DMS53 (cell line): Measurements from ENCODE around the gene ARHGEF16.

ENCODE experiments used
- DNase-seq: peaks from one replicate; lab custom pipeline; 2025; lab: John Stamatoyannopoulos, UW

ARHGEF16 gene

DNA sequence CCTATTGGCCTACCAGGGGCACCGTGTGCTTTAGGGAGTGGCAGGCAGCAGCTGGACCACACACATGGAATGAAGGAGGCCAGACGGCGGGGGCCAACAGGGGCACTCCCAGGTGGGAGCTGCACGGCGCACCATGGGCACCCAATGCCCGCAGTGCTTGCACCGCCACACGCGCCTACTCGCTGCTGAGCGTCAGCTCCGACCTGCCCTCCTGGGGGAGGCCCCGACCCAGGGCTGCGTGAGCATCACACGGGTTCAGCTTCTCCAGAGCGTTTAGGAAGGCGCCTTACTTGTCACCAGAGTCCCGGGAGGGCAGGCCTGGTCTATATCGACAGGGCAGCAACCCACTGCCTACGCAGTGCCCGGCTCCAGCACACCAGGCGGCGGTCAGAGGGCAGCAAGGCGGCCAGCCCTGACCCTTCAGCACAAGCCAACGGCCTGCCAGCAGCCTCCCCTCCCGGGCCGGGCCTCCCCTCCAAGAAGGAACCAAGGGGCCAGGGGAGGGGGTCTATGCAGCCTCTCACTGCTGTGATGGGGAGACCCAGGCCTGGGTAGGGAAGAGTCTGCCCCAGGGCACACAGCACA, 64.9 kb downstream of the ARHGEF16 start:
- no peak for DNase-seq

DNA sequence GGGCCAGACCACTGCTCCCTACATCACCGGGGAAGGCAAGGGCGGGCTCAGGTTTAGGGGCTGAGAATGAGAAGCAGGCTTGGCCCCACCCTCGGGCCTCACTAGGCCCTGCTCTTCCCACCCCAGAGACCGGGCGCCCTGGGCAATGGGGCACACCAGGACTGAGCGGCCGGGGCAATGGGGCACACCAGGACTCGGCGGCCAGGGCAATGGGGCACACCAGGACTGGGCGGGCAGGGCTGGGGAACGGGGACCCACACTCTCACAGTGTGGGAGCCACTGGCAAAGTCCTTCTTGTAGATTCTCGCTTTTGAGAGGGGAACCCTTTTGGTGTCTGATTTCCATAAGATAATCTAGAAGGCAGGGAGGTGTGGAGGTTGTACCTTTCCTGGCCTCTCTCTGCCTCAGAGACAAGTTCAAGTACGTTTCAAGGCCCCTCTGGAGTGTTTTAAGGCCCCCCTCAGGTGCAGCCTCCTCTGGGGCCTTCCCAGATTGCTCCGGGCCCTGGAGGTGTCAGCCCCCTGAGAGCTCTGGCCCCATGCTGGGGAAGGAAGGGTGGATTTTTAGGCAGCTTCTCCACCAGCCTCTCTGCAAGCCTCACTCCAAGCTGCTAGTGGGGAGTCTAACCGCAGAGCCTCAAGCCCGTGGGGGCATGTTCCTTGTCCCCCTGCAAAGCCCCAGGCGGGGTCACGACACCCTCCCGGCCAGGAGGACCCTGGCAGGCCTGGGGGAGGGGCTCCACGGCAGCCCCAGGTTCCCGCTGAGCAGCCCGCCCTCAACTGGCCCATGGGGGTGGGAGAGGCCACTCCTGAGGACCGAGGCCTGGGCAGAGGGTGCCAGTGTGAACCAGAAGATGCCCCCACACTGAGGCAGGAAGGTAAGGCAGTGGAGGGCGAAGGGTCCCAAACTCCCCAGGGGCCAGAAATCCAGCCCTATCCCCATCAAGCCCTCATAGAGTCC, 66.2 kb downstream of the ARHGEF16 start:
- no peak for DNase-seq

DNA sequence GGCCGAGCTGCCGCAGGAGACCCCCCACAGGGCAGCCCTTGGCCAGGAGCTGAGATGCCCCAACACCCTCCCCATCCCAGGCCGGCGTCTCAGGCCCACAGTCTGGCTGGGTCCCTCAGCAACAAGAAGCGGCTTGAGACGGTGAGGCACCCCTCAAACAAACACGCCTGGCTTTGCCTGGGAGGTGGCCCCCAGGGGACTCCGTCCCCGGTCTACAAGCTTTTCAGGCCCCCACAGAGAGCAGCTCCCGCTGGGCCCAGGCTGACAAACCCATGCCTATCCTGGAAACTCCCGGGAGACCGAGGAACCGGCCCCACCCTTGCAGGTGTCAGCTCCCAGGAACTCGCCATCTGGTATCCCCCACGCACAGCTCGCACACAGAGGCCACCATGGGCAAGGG, 67.0 kb downstream of the ARHGEF16 start:
- no peak for DNase-seq

DNA sequence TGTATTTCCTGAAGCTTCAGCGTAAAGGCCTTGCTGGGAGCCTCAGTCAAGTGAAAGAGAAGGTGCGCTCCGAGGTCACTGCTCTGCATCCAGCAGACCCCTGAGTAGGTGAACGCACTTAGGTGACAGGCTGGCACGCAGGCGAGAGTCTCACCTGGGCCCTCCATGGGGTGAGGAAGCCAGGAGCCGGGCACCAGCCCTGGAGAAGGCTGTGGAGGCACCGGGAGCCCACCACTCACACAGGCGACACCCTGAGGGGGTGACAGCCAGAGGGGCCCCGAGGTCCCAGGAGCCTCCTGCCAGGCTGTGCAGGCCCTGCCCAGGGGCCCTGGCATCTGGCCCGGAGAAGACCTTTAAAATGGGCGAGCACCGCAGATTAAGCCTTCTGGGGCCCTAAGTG, 67.6 kb downstream of the ARHGEF16 start:
- no peak for DNase-seq

DNA sequence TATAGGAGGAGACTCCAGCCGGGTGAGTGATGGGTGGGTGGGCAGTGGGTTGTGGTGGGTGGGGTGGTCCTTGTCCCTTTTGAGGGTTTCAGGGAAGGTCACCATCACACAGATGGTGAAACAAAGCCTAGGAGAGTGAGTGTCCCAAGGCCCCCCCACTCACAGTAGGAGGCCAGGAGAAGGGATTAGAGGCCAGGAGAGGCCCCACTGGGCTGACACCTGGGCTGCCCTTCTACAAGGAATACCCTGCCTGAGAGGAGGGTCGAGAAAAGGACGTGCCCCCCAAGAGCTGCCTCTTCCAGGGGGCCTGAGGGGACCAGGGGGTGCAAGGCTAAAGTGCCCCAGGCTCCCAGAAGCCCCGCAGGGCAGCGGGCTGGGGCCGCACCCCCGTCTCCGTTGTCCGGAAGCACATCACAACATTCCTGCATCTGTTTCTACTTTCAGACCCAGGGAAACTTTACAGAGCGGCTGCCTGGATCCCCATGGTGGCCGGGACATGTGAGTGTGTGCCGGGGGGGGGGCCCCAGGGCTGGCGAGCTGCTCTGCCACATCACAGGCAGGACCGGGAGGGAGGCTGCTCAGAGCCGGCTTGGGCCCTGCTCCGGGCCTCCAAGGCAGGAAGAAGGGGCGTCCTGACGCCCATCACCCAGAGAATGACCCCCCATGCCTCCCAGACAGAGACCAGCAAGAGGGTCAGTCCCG, 68.2 kb downstream of the ARHGEF16 start:
- no peak for DNase-seq

DNA sequence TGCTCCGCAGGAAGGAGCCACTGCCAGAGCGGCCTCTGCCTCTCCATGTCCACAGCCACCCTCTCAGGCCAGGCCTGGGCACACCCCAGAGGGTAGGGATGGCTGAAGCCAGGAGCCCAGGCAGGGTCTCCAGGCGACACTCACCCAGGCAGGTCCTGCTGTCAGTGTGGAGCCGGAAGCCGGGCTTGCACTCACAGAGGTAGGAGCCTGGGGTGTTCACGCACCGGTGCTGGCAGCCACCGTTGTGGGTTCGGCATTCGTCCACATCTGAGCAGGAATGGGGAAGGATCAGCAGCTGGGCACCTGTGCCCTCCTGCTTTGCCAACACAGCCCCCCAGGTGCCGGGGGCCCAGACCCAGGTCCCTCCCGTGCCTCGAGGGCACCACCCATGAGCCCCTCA, 69.5 kb downstream of the ARHGEF16 start:
- DNase-seq = no peak

DNA sequence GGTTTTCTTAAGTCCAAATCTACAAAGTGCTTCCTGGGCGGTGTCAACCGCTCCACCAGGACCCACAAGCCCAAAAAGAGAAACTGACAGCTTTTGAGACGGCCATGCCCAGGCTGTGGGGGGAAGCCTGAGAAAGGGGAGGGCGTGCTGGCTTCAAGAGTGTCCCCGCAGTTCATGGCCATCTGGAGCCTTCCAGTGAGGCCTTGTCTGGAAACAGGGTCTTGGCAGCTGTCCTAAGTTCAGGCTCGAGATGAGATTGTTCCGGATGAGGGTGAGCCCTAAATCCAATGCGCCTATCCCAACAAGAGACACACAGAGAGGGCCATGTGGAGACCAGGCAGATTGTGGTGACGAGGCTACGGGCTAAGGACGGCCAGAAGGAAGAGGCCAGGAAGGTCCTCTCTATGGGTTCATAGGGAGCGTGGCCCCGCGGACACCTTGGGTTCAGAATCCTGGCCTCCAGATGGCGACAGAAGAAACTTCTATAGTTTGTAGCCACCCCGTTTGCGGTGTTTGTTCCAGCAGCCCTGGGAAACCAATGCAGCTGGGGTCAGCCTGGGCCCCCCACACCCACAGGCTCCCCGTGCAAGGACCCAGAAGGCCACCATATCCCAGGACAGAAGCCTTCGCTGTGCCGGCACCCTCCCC, 70.2 kb downstream of the ARHGEF16 start:
- no peak for DNase-seq

DNA sequence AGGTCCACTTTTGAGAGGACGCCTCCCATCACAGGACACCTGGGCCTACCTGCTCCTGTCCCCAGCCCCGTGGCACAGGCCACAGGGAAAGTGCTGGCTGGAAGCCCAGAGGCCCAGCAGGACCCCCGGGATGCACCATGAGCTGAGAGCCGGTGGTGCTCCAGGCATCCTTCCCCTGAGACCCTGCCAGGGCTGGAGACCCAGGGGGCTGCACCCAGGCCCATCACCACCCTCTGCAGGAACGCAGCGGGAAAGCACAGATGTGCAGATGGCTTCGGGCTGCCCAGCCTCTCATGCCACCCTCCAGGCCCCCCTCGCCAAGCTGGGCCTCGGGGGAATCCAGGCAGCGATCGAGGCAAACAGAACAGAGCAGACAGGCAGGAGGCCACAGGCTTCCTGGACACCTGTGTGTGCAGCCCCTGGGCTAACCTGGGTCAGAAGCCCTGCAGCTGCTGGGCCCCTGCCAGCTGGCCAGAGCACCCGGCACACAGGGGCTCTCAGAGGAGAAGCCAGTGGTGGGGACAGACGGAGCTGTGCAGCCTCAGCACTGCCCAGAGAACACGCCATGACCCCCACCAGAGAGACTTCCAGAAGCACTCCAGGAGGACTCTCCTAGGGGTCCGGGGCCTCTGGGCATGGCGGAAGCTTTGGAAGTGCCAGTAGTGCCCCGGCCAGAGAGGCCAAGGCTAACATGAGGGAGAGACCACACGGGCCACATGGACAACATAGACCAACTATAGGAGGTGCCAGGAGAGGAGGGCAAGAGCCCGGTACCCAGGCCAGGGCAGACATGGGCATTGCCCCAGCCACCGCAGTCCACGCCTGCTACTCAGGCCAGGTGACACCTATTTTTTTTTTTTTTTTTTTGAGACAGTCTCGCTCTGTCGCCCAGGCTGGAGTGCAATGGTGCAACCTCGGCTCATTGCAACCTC, 71.4 kb downstream of the ARHGEF16 start:
- DNase-seq = no peak

DNA sequence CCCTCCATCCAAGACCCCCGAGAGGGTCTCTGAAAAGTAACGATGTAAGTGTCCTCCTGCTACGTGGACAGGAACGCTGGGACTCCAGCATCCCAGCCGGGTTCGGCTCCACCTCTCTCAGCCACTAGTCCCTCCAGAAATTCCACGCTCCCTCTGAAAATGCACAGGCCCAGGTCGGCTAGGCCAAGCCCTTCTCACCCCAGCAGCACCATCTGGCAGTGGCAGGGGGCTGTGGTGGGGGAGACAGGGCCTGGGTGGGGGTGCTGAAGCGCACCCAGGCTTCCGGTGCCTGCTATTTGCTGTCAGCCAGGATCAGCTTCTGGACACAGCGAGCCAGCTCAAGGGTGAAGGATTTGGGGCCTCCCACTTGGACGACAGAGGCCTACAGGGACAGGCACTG, 73.3 kb downstream of the ARHGEF16 start:
- no peak for DNase-seq

DNA sequence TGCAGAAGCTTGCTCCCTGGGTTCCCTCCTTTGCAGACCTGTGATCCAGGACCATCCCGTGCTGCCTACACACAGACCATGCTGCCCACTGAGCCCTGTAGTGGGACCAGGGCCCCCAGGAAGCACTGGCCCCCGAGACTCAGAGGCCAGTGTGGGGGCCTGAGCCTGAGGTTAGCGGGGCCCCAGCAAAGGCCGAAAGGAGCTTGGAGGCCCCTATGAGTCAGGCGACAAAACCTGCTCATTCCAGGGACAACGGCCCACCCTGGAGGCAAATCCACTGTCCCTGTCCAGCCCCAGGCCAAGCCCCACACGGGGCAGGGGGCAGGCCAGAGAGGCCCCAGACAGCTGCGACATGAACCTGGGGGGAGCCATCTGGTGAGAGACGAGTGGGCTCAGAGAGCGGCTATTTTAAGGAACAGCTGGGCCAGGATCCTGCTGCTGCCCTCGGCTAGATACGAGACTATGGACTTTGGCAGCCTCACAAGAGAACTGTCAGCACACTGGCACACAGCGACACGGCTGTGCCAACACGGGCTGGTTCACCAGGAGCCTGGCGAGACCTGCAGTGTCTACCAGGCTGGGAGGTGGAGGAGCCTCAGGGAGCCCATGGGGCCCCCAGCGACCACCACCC, 74.7 kb downstream of the ARHGEF16 start:
- DNase-seq = no peak

DNA sequence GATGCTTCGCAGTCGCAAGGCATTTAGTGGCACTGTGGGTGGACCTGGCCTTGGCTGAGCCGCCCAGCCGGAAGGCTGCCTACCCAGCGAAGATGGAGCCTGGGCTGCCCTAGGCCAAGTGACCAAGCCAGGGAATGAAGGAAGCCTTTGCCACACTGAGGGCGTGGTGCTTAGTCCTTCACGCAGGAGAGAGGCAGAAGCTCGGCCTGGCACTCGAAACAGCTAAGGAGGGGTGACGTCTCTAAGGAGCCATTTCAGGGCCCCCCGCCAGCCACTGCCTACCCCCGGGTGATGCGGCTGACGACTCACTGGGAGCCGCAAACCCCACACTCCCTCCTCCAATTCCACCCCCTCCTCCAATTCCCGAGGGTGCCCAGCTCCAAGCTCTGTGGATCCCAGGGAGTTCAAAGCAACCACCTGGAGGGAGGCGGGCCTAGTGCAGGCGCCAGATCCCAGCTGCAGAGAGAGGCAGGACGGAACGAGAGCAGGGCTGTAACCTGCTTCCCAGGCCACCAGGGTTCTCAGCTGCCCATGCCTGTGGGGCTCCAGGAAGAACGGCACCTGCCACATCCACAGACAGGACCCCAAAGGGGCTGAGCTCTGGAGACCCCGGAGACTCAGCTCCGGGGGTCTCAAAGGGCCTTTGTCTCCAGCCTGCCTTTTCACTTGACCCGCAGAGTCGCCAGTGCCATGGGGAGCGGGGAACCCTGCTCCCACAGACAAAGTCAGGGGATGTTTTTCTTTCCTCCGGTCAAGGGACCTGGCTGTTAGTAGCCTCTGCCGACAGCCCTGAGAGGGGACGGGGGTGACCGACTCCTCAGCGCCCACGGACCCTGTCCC, 75.8 kb downstream of the ARHGEF16 start:
- peak; percentile 69 for DNase-seq
